HG03095 (cell line): ENCODE results near the gene WDR37.
"Not testable (repeated sequence)": the region's sequence is repeated elsewhere in the genome, so short reads cannot be mapped to it uniquely, and the experiment has no call there.

Experiments
- ATAC-seq: cut with Tn5 transposase; IDR thresholded peaks from one replicate; pipeline ENCODE4 v1.9.1; 2021; ENCODE audit warnings: moderate library complexity; ENCODE audit not compliant: unreplicated experiment

Gene WDR37

DNA sequence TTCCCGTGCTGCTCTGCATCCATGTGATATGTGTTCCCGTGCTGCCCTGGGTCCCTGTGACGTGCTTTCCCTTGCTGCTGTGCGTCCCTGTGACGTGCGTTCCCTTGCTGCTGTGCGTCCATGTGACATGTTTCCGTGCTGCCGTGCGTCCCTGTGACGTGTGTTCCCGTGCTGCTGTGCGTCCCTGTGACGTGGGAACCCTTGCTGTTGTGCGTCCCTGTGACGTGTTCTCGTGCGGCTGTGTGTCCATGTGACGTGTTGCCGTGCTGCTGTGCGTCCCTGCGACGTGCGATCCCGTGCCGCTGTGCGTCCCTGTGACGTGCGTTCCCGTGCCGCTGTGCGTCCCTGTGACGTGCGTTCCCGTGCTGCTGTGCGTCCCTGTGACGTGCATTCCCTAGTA lies 45.8 kb downstream of the WDR37 start:
- no peak for ATAC-seq

DNA sequence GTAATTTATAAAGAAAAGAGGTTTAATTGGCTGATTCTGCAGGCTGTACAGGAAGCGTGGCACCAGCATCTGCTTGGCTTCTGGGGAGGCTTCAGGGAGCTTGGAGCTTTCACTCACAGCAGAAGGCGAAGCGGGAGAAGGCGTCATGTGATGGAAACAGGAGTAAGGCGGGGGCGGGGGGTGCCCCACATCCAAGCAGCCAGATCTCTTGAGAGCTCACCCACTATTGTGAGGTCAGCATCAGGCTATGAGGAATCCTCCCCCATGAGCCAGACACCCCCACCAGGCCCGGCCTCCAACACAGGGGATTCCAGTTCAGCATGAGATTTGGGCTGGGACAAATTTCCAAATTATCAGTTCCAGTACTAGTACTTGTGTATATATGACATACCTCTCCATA lies 46.2 kb downstream of the WDR37 start:
- no peak for ATAC-seq

- ATAC-seq: no peak
Measured at GRCh38 chr10:1102831-1103230, 46.6 kb downstream of the WDR37 start.

- ATAC-seq: no peak
Measured at GRCh38 chr10:1103551-1103950, 47.4 kb downstream of the WDR37 start.

- no peak for ATAC-seq
Measured at GRCh38 chr10:1104971-1105370, 48.8 kb downstream of the WDR37 start.

DNA sequence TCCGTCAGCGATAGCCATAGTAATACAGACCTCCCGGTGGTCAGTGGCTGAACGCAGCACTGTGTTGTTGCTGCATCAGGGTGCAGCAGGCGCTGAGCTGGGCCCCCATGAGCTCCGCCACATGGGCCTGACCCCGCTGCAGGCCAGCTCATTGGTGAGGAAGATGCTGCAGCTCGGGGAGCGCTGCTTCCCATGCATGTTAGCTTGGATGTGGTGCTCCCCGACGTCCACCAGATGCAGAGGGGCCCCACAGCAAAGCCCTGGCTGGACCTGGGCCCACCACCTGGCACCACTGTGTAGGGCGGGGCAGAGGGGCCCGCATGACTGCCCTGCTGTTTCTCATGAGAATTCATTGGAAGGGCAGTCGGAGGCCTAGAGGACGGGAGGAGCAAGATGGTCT lies 50.8 kb downstream of the WDR37 start:
- ATAC-seq: no peak

- no peak for ATAC-seq
Measured at GRCh38 chr10:1107679-1108078, 51.5 kb downstream of the WDR37 start.

- peak; percentile 90 for ATAC-seq
Measured at GRCh38 chr10:1109795-1110673, 53.8 kb downstream of the WDR37 start.

DNA sequence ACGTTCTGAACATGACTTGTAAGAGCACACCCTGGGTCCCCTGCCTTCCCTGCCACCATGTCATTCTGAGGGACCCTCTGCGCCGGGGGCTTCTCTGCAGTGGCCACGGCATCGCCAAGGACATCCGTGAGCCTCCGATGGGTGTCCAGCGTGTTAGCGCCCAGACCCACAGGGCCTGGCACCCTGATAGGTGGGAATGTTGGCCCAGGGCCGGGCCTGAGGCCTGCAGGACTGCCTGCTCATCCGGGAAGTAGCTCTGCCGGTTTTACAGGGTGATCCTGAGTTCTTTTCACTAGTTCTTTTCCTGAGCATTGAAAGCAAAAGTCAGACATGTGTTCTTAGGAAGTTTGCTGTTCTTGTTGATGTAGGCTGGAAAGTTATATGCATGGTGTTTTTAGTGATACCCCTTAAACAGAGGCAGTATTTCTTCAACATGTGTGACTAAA lies 54.5 kb downstream of the WDR37 start:
- no peak for ATAC-seq

DNA sequence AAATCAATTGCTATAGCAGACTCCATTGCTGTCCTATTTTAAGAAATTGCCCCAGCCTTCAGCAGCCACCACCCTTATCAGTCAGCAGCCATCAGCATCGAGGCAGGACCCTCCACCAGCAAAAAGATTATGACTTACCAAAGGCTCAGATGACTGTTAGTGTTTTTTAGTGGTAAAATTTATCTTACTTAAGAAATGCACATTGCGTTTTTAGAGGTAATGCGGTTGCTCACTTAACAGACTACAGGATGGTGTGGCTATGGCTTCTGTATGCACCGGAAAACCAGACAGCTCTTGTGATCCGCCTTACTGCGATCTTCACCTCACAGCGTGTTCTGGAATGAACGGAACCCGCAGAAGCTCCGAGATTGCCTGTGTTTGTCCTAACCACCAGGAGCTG lies 58.1 kb downstream of the WDR37 start:
- ATAC-seq: no peak

DNA sequence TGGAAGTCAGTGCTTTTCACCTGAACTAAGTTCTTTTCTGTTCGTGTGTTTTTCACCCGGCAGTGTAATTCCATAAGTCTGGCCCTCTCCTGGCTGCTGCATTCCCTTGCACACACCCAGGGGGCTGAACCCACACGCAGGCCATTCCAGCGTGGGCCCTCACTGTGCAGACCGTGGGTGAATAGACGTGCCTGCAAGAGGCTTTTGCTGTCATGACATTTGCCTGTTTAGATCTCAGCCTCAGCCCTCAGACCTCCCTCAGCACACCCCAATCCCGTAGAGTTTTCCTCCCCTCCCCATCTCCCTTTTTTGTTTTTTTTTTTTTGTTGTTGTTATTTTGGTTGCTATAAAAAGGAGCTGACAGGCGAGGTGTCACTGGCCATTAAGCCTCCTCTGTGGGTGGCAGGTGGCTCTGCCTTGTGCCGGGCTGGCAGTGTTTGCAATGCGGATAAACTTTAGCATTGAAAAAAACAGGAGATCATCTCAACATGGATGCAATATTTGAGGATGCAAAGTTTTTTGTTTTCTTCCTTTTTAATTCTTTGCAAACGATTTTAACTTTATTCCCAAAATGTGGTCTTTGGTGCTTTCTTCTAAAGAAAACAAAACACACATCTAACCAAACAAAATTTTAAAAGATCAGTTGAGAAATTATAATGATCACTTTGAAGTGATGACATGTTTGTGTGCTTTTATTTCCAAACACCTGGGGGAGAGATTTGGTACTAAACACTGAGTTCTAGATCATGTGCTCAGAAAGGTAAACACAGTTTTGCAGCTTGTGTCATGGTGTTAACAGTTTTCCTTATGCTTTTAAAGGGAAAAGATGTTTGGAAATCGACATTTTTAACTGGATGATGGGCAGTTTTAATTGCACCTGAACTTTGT lies 58.8 kb downstream of the WDR37 start:
- no peak for ATAC-seq

DNA sequence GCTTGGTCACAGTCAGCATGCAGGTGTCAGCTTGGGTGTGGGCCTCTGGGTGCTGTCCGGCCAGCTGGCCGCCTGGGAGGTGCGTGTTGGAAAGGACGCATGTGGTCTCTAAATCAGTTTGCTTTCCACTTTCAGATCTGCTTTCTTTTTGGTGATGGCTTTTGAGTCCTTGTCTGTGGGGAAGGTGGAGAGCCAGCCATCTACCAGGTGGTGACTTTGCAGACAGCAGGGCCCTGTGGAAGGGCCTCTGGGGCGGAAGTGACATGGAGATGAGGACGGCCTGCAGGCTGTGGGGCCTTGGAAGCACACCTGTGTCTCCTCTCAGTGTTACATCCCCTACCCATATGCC lies 59.4 kb downstream of the WDR37 start:
- ATAC-seq: no peak

DNA sequence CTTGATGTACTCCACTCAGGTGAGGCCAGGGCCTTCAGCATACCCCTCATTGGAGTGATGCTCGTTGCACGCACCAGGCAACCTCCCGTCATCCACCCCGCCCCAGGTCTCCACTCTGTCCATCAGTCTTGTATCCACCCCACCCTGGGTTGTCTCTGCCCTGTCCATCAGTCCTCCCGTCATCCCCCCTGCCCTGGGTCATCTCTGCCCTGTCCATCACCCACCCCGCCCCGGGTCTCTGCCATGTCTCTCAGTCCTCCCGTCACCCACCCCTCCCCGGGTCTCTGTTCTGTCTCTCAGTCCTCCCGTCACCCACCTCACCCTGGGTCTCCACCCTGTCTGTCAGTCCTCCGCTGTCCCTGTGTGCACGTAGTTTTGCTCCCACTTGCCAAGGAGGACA lies 59.9 kb downstream of the WDR37 start:
- ATAC-seq: no peak

DNA sequence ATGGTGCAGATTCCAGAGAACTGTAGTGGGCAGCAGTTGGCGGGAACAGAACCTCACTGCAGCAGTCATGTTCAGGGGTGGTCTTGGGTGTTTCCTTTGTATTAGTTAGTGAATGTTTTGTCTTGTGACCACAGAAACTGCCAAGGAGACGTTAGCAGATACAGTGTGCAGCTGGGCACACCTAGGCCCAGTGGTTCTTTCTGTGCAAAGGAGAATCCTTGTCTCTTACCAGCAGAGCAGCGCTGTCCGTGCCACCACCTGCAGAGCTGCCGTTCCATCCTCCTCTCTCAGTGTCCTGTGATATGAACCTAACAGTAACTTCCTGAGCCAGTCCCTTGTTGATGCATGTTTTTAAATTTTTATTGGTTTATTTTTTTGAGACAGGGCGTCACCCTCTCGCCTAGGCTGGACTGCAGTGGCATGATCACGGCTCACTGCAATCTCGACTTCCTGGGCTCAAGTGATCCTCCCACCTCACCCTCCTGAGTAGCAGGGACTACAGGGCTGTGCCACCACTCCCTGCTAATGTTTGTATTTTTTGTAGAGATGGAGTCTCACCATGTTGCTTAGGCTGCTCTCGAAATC lies 60.6 kb downstream of the WDR37 start:
- ATAC-seq: no peak

GRCh38 chr10:1117651-1118050 lies 61.5 kb downstream of the WDR37 start:
- no peak for ATAC-seq

DNA sequence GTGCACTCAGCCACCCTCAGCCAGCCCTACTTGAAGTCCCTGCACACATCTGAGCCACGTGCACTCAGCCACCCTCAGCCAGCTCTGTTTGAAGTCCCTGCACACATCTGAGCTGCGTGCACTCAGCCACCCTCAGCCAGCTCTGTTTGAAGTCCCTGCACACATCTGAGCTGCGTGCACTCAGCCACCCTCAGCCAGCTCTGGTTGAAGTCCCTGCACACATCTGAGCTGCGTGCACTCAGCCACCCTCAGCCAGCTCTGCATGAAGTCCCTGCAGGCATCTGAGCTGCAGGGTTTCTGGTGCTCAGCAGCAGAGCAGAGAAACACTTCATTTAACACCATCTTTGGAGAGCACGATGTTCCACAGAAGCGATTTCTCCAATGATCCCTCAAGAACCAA lies 62.1 kb downstream of the WDR37 start:
- not testable (repeated sequence) for ATAC-seq

DNA sequence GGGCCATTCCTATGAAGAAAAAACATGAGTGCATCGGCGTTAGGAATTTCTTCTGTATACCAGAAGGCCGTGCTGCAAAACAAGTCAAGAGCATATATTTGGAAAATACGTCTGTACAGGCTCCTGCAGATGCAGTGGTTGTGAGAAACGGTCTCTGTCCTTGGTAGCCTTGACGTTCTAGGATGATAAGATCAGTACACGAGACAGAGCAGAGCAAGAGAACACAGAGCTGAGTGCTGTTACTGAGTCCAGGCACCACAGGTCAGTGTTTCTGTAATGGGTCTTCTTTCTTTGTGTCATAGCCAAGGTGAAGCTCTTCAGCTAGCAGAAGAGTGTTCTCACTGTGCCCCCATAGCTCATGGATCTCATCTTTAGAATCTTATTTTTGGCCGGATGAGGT lies 62.8 kb downstream of the WDR37 start:
- no peak for ATAC-seq

GRCh38 chr10:1119501-1119900 lies 63.3 kb downstream of the WDR37 start:
- ATAC-seq: no peak

- no peak for ATAC-seq
Measured at GRCh38 chr10:1120306-1120705, 64.1 kb downstream of the WDR37 start.

- ATAC-seq: no peak
Measured at GRCh38 chr10:1120801-1121211, 64.6 kb downstream of the WDR37 start.

- ATAC-seq: no peak
Measured at GRCh38 chr10:1121271-1121970, 65.2 kb downstream of the WDR37 start.
